Kidney (tissue), 14 donors: Measurements from ENCODE around the gene DTX4. TPM values are rescaled to one million over a fixed set of nuclear protein-coding genes. Genes with fewer than 3 reads are reported as not detected.
A peak's percentile ranks its signal among the peaks of the same experiment; 100 is the strongest.

Experiments
- DNase-seq, 5 donors: peaks; one replicate each; pipeline ENCODE4 v3.0.0-alpha.2; 2013 to 2020
- FAIRE-seq: peaks from 2 replicates; lab custom pipeline; 2012; peaks lifted over from hg19 to GRCh38; lab: Jason Lieb, UNC
- H3K27ac ChIP-seq, 2 donors: one replicate each; pipeline ENCODE4 v1.7.0; 2013; ENCODE audit warnings: low read depth in 2 of 2, low read length in 2 of 2, inconsistent platforms in 1 of 2
- H3K27me3 ChIP-seq: one replicate; pipeline ENCODE4 v1.7.1; 2013; ENCODE audit warnings: low read length, inconsistent platforms; ENCODE audit not compliant: control insufficient read depth, insufficient read depth
- H3K36me3 ChIP-seq, 3 donors: one replicate each; pipeline versions ENCODE4 v1.7.0 to v1.7.1; 2013; ENCODE audit warnings: low read length in 3 of 3, control low read depth in 1 of 3, inconsistent platforms in 1 of 3; ENCODE audit not compliant: insufficient read depth in 3 of 3, control insufficient read depth in 2 of 3
- H3K4me1 ChIP-seq, 3 donors: one replicate each; pipeline versions ENCODE4 v1.7.0 to v1.7.1; 2013; ENCODE audit warnings: low read length in 3 of 3, inconsistent platforms in 1 of 3, low read depth in 1 of 3; ENCODE audit not compliant: control insufficient read depth in 2 of 3, insufficient read depth in 2 of 3
- H3K4me3 ChIP-seq, 3 donors: one replicate each; pipeline versions ENCODE4 v1.7.0 to v1.8.1; 2013; ENCODE audit warnings: low read length in 3 of 3, control low read depth in 1 of 3, inconsistent platforms in 1 of 3
- H3K9ac ChIP-seq, 3 donors: one replicate each; pipeline versions ENCODE4 v1.7.0 to v1.7.1; 2013; ENCODE audit warnings: low read length in 3 of 3, control low read depth in 1 of 3, inconsistent platforms in 1 of 3
- H3K9me3 ChIP-seq, 3 donors: one replicate each; pipeline versions ENCODE4 v1.7.0 to v1.7.1; 2013; ENCODE audit warnings: low read length in 3 of 3, control low read depth in 1 of 3, inconsistent platforms in 1 of 3; ENCODE audit not compliant: control insufficient read depth in 2 of 3, insufficient read depth in 1 of 3
- CTCF ChIP-seq: IDR thresholded peaks from 3 replicates; pipeline ENCODE4 v1.5.1; 2012; ENCODE audit warnings: mild to moderate bottlenecking, moderate library complexity, borderline replicate concordance; ENCODE audit not compliant: insufficient read depth; ENCODE audit errors: extremely low read depth
- intact Hi-C: fragments of 100-400 bp; cut with DNase I; formaldehyde crosslinking; loops from one replicate; pipeline ENCODE4 v1.11.1; 2022
- polyA plus RNA-seq: library from polyadenylated mRNA; stranded (reverse); fragments of 350-450 nt; fragmentation: Illumina TruSeq; extraction: RNeasy Lipid Tissue Mini Kit (QIAGEN cat#74804); gene quantifications from one replicate; pipeline ENCODE4 v1.2.3, GENCODE V29; 2014; ENCODE audit warnings: low read depth, low replicate concordance; ENCODE audit not compliant: insufficient read depth
- total RNA-seq: library from RNA; stranded (reverse); fragmentation: NEBNext Ultra II Directional; extraction: Animal tissue kit (Norgen Biotek cat#: 25700); gene quantifications from one replicate; pipeline ENCODE4 v1.2.1, GENCODE V29; 2021
- donor health status: control.
- donor health status: control.
- donor health status: control.
- donor health status: control.
- donor health status: control.
- donor health status: DM: yes; HTN: yes; CAD: no.
- donor health status: Normal renal cell carcinoma (clear cell type).

Gene DTX4
- total and polyA plus RNA-seq, 2 donors from 2014 or later: 7.2 to 21.8 TPM

GRCh38 chr11:59141673-59142460, 30.1 kb upstream of the DTX4 start:
- no peak for FAIRE-seq

GRCh38 chr11:59142530-59143507, 29.1 kb upstream of the DTX4 start, which contains the start of gene FAM111A:
Gene FAM111A (plus strand): TSS chr11:59142856. CDS start chr11:59148873, 6,017 bp downstream.
- Histone ChIP-seq H3K9me3 (no peaks in the 10 kb centered on the region), H3K4me3 (peak within 1 kb of the TSS; percentile 86 to 97 (median 94)), H3K36me3 (peaks cover 0 to 2% (median 0%) of the 10 kb centered on the region in 3 donors), H3K4me1 (peaks cover 3 to 17% (median 14%) of the 10 kb centered on the region in 3 donors), H3K9ac (peak within 1 kb of the TSS; percentile 85 to 97 (median 86)), H3K27ac (peak within 1 kb of the TSS; percentile 96 to 99), H3K27me3 (no peaks in the 10 kb centered on the region)
- peak; percentile 92 to 96 (median 95) for DNase-seq
- FAIRE-seq: no peak
- no peak for TF ChIP-seq CTCF
- intact Hi-C loops: no loop called here

More at GRCh38 chr11:59141673-59142460, 30.1 kb upstream of the DTX4 start:
- Histone ChIP-seq H3K9ac (peak overlapping the region; percentile 4 to 86 (median 85)), H3K27me3 (no peaks in the 10 kb centered on the region), H3K4me1 (peaks cover 3 to 17% (median 14%) of the 10 kb centered on the region in 3 donors), H3K36me3 (peaks cover 0 to 5% (median 0%) of the 10 kb centered on the region in 3 donors), H3K27ac (peak overlapping the region; percentile 96 to 99), H3K9me3 (no peaks in the 10 kb centered on the region), H3K4me3 (peak overlapping the region; percentile 86 to 97 (median 94))
- no peak for DNase-seq
- no peak for TF ChIP-seq CTCF
- intact Hi-C loops: no loop called here

- H3K4me1 ChIP-seq: peaks cover 3 to 17% (median 14%) of the 10 kb centered on the region in 3 donors
- no peak for TF ChIP-seq CTCF
- intact Hi-C loops: no loop called here
- peak overlapping the region; percentile 14 to 63 (median 63) for H3K9ac ChIP-seq
- peaks cover 0 to 6% (median 0%) of the 10 kb centered on the region in 3 donors for H3K36me3 ChIP-seq
- peak overlapping the region; percentile 64 to 94 (median 67) for H3K4me3 ChIP-seq
- DNase-seq: peak in 1 of 5 donors; percentile 5
- H3K27me3 ChIP-seq: no peaks in the 10 kb centered on the region
- peak overlapping the region; percentile 40 to 99 for H3K27ac ChIP-seq
- H3K9me3 ChIP-seq: no peaks in the 10 kb centered on the region
- FAIRE-seq: no peak
Observed at GRCh38 chr11:59144096-59144495, 27.8 kb upstream of the DTX4 start.
